Putamen (tissue), 1 donor: Measurements from ENCODE around the gene TXNDC5.
A peak's percentile ranks its signal among the peaks of the same experiment; 100 is the strongest.

ENCODE experiments used
- DNase-seq: peaks from one replicate; pipeline ENCODE4 v3.0.0-alpha.2; 2016; ENCODE audit warnings: low spot score

TXNDC5 gene

GRCh38 chr6:7910654-7911344 lies at the start of gene TXNDC5:
Gene TXNDC5 (minus strand): TSS chr6:7910788. CDS start chr6:7910776, 12 bp downstream.
- peak; percentile 80 for DNase-seq

DNA sequence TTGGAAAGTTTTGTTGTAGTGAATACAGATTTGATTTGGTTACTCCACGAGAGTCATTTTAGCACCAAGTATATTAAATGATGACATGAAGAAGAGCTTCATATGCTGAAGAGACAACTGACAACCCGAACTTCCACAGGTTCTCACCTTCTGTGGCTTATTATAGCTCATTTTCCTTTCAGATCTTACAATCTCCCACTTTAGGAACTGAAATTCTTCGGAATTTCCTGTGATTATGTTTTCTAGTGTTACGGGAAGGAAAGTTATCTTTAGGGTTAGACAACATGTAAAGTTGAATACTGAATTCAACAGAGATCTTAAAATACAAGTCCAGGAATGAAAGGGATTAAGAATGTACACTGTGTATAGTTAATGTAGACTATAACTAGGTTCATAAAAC lies 49.6 kb upstream of the TXNDC5 start:
- no peak for DNase-seq

GRCh38 chr6:7959453-7959852 lies 48.9 kb upstream of the TXNDC5 start:
- DNase-seq = no peak

GRCh38 chr6:7958464-7958863 lies 47.9 kb upstream of the TXNDC5 start:
- no peak for DNase-seq

DNA sequence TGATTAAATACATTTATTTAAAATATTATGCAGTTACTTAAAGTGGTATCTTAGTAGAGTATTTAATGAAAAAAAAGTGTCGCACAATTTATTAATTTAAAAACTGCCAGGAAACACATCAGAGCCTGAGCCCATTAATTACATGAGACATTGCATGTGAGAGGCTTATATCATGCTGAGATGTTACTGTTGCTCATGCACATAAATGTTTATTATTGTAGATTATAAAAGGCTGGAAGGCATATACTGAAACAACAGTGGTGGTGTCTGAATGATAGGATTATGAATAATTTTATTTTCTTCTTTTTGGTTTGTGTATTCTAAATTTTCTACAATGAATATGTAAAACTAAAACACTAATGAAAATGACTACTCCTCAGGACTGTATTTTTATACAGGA lies 45.7 kb upstream of the TXNDC5 start:
- DNase-seq = no peak

DNA sequence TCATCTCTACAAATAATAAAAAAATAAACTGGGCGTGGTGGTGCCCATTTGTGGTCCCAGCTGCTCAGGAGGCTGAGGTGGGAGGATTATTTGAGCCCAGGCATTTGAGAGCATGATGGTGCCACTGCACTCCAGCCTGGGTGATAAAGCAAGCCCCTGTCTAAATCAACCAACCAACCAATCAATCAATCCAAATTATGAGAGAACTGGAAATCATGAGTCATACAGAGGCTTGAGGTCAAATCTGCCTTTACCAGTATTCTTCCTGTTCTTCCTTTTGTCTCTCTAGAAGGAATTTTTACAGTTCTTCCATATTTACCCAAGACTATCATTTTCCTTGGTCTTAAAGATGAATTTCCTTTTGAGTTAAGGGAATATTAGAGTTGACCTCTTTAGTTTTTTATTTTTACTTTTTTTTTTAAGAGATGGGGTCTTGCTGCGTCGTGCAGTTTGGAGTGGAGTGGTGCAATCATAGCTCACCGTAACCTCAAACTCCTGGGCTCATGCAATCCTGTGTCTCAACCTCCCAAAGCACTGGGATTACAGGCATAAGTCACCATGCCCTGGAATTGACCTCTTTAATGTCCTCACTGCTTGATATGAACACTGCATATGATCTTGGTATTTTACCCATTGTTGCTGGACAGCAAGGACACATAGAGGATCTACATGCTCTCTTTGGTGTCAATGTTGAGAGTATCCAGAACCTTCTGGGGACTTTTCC lies 44.1 kb upstream of the TXNDC5 start:
- DNase-seq = no peak

- DNase-seq = no peak
Observed at GRCh38 chr6:7953753-7954152, 43.2 kb upstream of the TXNDC5 start.

DNA sequence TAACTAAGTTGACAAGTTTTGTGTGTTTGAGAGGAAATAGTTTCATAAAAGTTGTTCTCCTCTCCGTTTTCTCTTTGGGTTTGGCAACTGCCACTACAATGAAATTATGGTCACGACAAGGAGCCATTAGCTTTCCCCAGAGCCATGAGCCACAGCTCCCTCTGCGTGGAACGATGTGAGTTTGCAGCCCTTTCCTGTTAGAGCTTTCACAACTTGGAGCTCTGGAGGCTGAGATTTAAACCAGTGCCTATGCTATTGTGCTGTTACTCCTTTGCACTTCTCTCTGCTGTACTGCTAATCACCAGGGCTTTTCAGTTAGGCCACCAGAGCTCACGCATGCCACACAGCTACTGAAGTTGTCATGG lies 29.3 kb upstream of the TXNDC5 start:
- DNase-seq = no peak

DNA sequence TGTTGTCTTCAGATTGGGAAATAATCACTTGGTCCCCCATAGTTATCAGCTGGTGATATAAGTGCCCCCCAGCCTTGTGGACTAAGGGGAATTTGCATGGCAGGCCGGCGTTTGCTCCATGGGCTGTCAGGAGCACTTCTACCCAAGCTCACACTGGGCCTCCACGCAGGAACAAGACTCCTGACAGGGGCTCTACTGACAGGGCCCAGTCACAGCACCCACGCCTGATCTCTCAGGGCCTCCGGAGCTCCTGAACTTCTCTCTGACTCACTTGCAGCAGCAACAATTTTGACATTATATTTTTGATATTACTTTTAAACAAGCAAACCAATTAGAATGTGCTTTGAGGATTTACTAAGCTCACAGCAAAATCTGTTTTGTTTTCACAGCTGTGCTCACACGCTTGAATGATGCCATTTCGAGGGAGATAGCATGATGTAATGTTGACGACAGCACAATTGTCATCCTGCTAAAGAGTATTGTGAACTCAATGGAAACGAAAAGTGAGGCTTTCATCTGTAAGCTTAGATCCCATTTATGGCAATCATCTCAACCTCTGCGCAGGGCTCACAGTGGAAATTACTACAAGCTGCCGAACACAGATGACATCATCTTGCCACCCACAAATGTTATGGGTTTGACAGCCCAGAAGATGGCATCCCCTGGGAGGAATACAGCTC lies 28.7 kb upstream of the TXNDC5 start:
- peak; percentile 75 for DNase-seq

DNA sequence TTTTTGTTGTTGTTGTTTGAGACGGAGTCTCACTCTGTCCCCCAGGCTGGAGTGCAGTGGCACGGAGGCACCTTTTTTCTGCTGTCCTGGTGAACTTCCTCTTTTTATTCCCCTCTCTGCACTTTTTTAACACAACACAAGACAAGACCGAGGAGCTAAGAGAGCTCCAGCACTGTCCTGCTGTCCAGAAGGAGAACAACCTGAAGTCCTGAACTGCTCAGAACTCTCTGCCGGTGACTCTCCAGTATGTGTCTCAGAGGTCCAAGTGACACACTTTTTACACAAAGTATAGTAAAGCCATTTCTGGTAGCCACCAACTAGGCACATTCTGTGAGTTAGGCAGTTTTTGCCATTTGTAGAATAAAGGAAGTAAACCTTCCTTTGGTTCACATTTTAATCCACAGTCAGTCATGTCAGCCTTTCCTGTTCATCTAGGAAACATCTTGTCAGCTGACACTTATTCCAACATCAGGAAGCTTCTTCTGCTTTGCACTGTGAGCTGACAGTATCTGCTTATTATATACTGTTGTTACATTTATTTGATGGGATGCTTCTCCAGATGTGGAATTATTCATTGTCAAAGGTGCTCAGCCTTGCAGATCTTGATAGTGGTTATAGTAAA lies 28.1 kb upstream of the TXNDC5 start:
- DNase-seq = no peak

DNA sequence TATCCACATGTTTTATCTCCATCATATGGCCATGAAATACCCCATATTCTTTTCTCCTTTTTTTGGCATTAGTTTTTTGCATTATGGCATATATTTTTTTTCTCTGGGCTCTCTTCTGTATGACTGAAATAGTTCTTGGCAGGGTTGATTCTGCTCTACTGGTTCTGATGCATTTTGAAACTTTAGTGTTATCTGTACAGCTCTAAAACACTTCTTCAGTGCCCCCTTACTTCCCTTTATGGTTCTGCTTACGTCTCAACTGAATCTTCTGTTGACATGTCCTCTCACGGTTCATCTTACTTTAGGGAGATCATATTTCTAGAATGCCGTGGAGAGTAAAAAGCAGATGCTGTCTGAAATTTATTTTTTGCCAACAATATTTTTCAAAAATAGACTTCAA lies 23.2 kb upstream of the TXNDC5 start:
- no peak for DNase-seq

DNA sequence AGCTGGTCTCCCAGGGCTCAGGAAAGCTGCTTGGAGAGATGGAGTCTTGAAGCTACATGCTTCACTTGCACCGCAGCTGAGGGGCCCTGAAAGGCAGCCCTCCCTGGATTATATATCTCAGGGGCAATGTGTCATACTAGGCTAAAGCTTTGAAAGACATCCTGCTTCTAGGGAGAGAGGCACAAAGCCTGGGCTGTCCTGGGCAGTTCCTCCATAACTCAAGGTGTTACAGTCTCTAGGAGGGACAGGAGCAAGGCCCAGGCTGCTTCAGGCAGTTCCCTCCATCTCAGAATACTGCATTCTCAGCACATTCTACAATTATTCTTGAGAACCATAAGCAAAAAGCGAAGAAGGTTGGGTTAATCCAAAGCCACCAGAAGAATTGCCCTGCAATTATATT lies 22.0 kb upstream of the TXNDC5 start:
- no peak for DNase-seq

DNA sequence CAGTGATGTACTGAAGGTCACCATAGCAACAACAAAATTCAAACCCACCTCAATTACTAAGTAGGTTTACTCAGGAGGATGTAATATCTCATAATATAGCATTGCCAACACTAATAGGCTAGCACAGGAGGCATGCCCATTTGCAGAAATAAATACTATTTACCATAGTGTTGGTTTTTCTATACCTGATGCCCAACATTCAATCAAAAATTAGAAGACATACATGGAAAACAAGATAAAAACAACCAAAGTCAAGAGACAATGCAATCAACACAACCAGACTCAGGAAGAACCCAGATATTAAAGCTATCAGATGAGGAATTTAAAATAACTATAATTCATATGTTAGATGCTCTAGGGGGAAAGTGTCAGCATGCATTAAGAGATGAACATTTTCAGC lies 14.3 kb upstream of the TXNDC5 start:
- DNase-seq = no peak

- DNase-seq = no peak
Observed at GRCh38 chr6:7922596-7922995, 12.0 kb upstream of the TXNDC5 start.

- no peak for DNase-seq
Observed at GRCh38 chr6:7921632-7922092, 11.1 kb upstream of the TXNDC5 start.

- DNase-seq = no peak
Observed at GRCh38 chr6:7921046-7921445, 10.5 kb upstream of the TXNDC5 start.

GRCh38 chr6:7920425-7920824 lies 9.8 kb upstream of the TXNDC5 start:
- no peak for DNase-seq

- peak; percentile 66 for DNase-seq
Observed at GRCh38 chr6:7919871-7920270, 9.3 kb upstream of the TXNDC5 start.

DNA sequence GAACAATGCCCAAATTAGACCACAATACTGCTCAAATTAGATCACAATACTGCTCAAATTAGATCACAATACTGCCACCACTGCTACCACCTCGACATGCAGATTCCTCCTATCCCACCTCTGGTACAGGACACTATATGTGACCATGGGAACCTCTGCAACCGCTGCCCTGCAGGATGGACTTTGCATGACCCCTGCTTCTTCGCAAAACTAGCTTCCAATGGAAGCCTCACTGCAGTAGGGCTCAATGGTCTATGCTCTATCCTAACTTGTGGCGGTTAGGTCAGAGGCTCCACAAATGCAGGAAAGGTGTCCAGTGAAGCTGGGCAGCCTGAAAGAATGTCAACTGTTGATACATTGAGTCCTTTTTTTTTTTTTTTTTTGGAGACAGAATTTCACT lies 7.8 kb upstream of the TXNDC5 start:
- no peak for DNase-seq

DNA sequence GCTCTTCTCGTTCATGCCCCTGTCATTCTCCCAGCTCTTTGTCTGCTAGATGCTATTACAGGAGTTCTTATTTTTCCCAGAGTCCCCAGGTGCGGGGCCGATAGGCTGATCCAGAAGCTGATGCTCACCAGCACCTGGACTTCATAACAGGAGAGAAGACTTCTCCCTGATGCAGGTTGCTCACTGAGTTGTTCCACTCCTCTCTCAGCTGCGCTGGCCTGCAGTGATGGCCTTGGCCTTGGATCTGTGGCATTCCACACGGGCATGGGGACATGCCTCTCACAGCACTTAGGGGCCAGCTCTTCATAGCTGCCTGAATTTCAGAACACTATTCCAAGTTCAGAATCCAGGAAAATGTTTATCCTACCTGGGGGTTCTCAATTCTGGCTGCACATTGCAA lies 7.1 kb upstream of the TXNDC5 start:
- DNase-seq = no peak

DNA sequence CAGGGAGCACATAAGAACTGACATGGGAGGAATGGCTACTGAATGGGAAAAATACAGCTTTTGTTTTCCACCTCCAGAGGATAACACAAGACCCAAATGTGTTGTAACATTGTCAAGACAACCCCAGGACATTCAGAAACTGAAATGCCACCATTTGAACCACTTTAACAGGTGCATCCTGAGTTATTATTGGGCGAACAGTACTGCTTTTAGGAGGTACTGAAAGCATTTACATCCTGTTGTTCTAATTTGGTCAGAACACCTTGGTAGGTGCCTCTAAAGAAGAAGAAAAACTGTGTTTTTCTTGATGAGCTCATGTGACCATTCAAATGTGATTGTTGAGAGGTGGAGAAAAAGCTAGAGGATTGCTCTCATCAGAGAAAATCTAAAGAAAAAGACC lies 6.4 kb upstream of the TXNDC5 start:
- no peak for DNase-seq

- DNase-seq = no peak
Observed at GRCh38 chr6:7914991-7915789, 4.6 kb upstream of the TXNDC5 start.
